HL-60 (cell line): Measurements from ENCODE around the gene GRID2IP.
"Not testable (repeated sequence)": the region's sequence is repeated elsewhere in the genome, so short reads cannot be mapped to it uniquely, and the experiment has no call there.

ENCODE experiments used
- DNase-seq, 2 experiments: peaks; one replicate each; pipeline ENCODE4 v3.0.0-alpha.2; 2010 to 2020; ENCODE audit warnings: low read depth in 1 of 2, low spot score in 1 of 2
- H3K27ac ChIP-seq: fragments of 250-450 bp; sonication (Bioruptor Pico); replicated peaks from 2 replicates; pipeline ENCODE4 v1.5.1; 2020; ENCODE audit warnings: mild to moderate bottlenecking, moderate library complexity
- H3K27me3 ChIP-seq: fragments of 250-450 bp; sonication (Bioruptor Pico); 2 replicates; pipeline ENCODE4 v1.5.1; 2021; ENCODE audit warnings: mild to moderate bottlenecking, moderate library complexity; ENCODE audit not compliant: insufficient read depth, poor library complexity, severe bottlenecking
- H3K4me3 ChIP-seq: replicated peaks from 2 replicates; pipeline ENCODE4 v1.5.1; 2011; ENCODE audit warnings: mild to moderate bottlenecking, control low read depth, low read length; ENCODE audit not compliant: insufficient read depth
- GABPA ChIP-seq: IDR thresholded peaks from 2 replicates; pipeline ENCODE4 v1.6.1; 2012; ENCODE audit warnings: low read depth
- POLR2AphosphoS5 ChIP-seq: IDR thresholded peaks from 2 replicates; pipeline ENCODE4 v1.6.1; 2012; ENCODE audit warnings: low read depth
- SPI1 ChIP-seq: IDR thresholded peaks from 2 replicates; pipeline ENCODE4 v1.6.1; 2012; ENCODE audit warnings: low read depth, mild to moderate bottlenecking, borderline replicate concordance
- TF ChIP-seq, protein P1 (sequence below): IDR thresholded peaks from one replicate; pipeline ENCODE4 v1.5.1; 2011; ENCODE audit warnings: low read length, control low read depth, inconsistent platforms; ENCODE audit not compliant: insufficient read depth
- TF ChIP-seq, protein P2 (sequence below): IDR thresholded peaks from 2 replicates; pipeline ENCODE4 v1.6.1; 2012; ENCODE audit warnings: low read depth; ENCODE audit not compliant: insufficient replicate concordance

Gene GRID2IP

DNA sequence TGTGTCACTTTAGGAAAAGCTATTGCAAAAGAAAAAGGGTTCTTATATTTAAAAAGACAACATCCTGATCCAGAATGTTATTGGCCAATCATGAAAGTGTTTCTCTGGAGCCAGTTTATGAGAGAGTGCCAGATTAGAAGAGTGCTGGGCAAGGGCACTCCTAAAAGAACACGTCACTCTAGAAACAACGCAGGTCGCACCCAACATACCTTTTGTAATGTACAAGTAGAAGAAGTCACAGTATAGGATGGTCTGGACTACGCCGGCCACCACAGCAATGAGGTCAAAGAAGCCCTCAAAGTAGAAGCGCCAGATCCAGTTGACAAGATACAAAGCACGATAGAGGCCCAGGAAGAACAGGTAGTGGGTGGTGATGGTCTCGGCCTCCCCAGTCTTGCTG is 85.4 kb downstream of the GRID2IP start:
- Histone ChIP-seq H3K27me3 (no peaks in the 10 kb centered on the region), H3K27ac (no peak overlapping the region), H3K4me3 (no peak overlapping the region)
- TF ChIP-seq POLR2AphosphoS5 (no peak), GABPA (no peak), SPI1 (no peak)
- TF ChIP-seq, protein P1, sequence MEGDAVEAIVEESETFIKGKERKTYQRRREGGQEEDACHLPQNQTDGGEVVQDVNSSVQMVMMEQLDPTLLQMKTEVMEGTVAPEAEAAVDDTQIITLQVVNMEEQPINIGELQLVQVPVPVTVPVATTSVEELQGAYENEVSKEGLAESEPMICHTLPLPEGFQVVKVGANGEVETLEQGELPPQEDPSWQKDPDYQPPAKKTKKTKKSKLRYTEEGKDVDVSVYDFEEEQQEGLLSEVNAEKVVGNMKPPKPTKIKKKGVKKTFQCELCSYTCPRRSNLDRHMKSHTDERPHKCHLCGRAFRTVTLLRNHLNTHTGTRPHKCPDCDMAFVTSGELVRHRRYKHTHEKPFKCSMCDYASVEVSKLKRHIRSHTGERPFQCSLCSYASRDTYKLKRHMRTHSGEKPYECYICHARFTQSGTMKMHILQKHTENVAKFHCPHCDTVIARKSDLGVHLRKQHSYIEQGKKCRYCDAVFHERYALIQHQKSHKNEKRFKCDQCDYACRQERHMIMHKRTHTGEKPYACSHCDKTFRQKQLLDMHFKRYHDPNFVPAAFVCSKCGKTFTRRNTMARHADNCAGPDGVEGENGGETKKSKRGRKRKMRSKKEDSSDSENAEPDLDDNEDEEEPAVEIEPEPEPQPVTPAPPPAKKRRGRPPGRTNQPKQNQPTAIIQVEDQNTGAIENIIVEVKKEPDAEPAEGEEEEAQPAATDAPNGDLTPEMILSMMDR: no peak
- TF ChIP-seq, protein P2, sequence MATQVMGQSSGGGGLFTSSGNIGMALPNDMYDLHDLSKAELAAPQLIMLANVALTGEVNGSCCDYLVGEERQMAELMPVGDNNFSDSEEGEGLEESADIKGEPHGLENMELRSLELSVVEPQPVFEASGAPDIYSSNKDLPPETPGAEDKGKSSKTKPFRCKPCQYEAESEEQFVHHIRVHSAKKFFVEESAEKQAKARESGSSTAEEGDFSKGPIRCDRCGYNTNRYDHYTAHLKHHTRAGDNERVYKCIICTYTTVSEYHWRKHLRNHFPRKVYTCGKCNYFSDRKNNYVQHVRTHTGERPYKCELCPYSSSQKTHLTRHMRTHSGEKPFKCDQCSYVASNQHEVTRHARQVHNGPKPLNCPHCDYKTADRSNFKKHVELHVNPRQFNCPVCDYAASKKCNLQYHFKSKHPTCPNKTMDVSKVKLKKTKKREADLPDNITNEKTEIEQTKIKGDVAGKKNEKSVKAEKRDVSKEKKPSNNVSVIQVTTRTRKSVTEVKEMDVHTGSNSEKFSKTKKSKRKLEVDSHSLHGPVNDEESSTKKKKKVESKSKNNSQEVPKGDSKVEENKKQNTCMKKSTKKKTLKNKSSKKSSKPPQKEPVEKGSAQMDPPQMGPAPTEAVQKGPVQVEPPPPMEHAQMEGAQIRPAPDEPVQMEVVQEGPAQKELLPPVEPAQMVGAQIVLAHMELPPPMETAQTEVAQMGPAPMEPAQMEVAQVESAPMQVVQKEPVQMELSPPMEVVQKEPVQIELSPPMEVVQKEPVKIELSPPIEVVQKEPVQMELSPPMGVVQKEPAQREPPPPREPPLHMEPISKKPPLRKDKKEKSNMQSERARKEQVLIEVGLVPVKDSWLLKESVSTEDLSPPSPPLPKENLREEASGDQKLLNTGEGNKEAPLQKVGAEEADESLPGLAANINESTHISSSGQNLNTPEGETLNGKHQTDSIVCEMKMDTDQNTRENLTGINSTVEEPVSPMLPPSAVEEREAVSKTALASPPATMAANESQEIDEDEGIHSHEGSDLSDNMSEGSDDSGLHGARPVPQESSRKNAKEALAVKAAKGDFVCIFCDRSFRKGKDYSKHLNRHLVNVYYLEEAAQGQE: no peak
- no peak for DNase-seq

DNA sequence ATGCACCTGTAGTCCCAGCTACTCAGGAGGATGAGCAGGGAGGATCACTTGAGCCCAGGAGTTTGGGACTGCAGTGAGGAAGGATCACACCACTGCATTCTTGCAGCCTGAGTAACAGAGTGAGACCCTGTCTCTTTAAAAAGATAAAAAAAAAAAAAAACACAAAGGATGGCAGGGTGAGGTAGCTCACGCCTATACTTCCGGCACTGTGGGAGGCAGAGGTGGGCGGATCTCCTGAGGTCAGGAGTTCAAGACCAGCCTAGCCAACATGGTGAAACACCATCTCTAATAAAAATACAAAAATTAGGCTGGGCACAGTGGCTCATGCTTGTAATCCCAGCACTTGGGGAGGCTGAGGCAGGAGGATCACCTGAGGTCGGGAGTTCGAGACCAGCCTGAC is 87.7 kb downstream of the GRID2IP start:
- not testable (repeated sequence) for H3K27me3 ChIP-seq, H3K27ac ChIP-seq, H3K4me3 ChIP-seq, DNase-seq

GRCh38 chr7:6461946-6462550 is 89.2 kb downstream of the GRID2IP start:
- TF ChIP-seq SPI1 (no peak), GABPA (no peak), POLR2AphosphoS5 (no peak)
- TF ChIP-seq, protein P1: no peak
- TF ChIP-seq, protein P2: no peak

GRCh38 chr7:6460990-6461584 is 90.2 kb downstream of the GRID2IP start:
- TF ChIP-seq SPI1: no peak
- Histone ChIP-seq H3K4me3 (no peak overlapping the region), H3K27ac (no peak overlapping the region), H3K27me3 (no peaks in the 10 kb centered on the region)
- DNase-seq: no peak

More at GRCh38 chr7:6461946-6462550, 89.2 kb downstream of the GRID2IP start:
- H3K4me3 ChIP-seq: no peak overlapping the region
- DNase-seq: no peak
- no peaks in the 10 kb centered on the region for H3K27me3 ChIP-seq
- H3K27ac ChIP-seq: no peak overlapping the region

DNA sequence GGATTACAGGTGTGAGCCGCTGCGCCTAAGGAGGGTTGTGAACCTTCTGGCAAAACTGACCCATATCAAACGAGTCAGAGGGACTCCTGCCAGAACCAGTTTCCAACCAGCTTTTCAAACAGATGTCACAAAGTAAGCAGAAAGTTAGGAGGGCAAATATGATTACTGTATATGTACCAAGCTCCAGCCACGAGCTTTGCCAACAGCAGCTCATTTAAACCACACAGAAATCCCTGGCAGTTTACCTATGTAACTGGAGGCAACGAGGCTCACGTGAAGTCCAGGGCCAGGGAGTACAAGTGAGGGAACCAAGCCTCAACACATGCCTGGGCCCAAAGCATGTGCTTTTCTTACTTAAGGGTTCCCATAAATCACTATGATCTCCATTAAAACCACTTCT is 91.0 kb downstream of the GRID2IP start:
- TF ChIP-seq GABPA (no peak), POLR2AphosphoS5 (no peak), SPI1 (no peak)
- TF ChIP-seq, protein P1: no peak
- TF ChIP-seq, protein P2: no peak
- Histone ChIP-seq H3K27me3 (no peaks in the 10 kb centered on the region), H3K4me3 (no peak overlapping the region), H3K27ac (no peak overlapping the region)
- DNase-seq: no peak
